ENCODE data around the gene FLT4. TPM values are rescaled to one million over a fixed set of nuclear protein-coding genes. Genes with fewer than 3 reads are reported as not detected.
A peak's percentile ranks its signal among the peaks of the same experiment; 100 is the strongest.

Gene FLT4
- total and polyA plus RNA-seq, 8 donors, result 0.79 to 6.8 (median 2.1) TPM

DNA sequence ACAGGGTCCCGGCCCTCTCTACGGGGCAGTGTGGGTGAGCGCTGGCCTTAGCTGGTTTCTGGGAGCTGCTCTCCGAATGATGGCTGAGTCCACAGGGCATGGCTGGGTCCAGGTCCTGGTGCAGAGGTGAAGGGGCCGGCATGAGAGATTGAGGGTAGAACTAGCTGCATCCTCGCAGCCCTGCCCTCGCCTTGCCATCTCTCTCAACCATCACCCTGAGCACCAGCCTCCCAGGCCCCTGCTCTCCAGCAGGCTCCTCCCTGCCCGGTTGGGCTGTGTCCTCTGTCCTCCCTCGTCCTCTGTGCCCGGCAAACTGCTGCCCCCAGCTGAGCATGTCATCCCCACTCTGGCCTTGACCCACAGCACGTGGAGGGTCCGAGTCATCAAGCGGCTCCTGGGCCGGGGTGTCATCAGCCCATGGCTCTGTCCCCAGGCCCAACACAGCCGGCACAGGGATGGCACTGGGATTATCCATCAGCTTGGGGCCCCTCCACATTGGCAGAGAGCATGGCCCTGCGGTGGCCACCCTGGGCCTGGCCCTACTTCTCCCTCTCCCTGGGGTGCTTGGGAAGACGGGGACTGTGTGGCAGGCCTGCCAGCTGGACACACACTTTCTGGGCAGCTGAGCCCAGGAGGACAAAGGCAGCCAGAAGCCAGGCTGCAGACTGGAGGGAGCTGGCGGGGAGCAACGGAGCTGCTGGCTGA lies 8.4 kb downstream of the FLT4 start:
- H3K4me3 ChIP-seq, result no peak overlapping the region
- TF ChIP-seq, protein P1, sequence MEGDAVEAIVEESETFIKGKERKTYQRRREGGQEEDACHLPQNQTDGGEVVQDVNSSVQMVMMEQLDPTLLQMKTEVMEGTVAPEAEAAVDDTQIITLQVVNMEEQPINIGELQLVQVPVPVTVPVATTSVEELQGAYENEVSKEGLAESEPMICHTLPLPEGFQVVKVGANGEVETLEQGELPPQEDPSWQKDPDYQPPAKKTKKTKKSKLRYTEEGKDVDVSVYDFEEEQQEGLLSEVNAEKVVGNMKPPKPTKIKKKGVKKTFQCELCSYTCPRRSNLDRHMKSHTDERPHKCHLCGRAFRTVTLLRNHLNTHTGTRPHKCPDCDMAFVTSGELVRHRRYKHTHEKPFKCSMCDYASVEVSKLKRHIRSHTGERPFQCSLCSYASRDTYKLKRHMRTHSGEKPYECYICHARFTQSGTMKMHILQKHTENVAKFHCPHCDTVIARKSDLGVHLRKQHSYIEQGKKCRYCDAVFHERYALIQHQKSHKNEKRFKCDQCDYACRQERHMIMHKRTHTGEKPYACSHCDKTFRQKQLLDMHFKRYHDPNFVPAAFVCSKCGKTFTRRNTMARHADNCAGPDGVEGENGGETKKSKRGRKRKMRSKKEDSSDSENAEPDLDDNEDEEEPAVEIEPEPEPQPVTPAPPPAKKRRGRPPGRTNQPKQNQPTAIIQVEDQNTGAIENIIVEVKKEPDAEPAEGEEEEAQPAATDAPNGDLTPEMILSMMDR (IDR thresholded peaks at IDR 0.05), result no peak
- intact Hi-C loops (cut with DNase I), result no loop called here
- no peak for FAIRE-seq
- H3K9me3 ChIP-seq, result no peaks in the 10 kb centered on the region
- WGBS, 2 donors, result 69 to 75% methylated on average over 19 of the region's 19 CpGs
- no peaks in the 10 kb centered on the region for H3K27me3 ChIP-seq
- peak in 2 of 6 donors; percentile 11 to 57 for DNase-seq
- H3K36me3 ChIP-seq, result no peaks in the 10 kb centered on the region
- H3K27ac ChIP-seq, result no peak overlapping the region
- H3K4me1 ChIP-seq, result no peaks in the 10 kb centered on the region
- ATAC-seq, result no peak

- Histone ChIP-seq H3K36me3 (no peaks in the 10 kb centered on the region), H3K9me3 (no peaks in the 10 kb centered on the region), H3K27me3 (no peaks in the 10 kb centered on the region), H3K4me1 (no peaks in the 10 kb centered on the region), H3K4me3 (no peak overlapping the region), H3K27ac (no peak overlapping the region)
- no peak for ATAC-seq
- DNase-seq, result peak in 1 of 6 donors; percentile 10
- TF ChIP-seq, protein P1 (IDR thresholded peaks at IDR 0.05), result no peak
- 58 to 61% methylated on average over 6 of the region's 6 CpGs for WGBS, 2 donors
- FAIRE-seq, result no peak
- intact Hi-C loops (cut with DNase I), result no loop called here
Observed at GRCh38 chr5:180640611-180640860, 8.9 kb downstream of the FLT4 start.

GRCh38 chr5:180639741-180640610 lies 9.4 kb downstream of the FLT4 start:
- intact Hi-C loops (cut with DNase I), result no loop called here
- 65 to 75% methylated on average over 23 to 27 of the region's 27 CpGs for WGBS, 2 donors
- Histone ChIP-seq H3K27me3 (no peaks in the 10 kb centered on the region), H3K9me3 (no peaks in the 10 kb centered on the region), H3K27ac (no peak overlapping the region), H3K4me1 (no peaks in the 10 kb centered on the region), H3K36me3 (no peaks in the 10 kb centered on the region), H3K4me3 (no peak overlapping the region)
- DNase-seq, result peak in 3 of 6 donors; percentile 8 to 68 (median 10)
- ATAC-seq, result no peak
- TF ChIP-seq, protein P1 (IDR thresholded peaks at IDR 0.05), result no peak
- no peak for FAIRE-seq

- intact Hi-C loops (cut with DNase I), result no loop called here
- H3K9me3 ChIP-seq, result no peaks in the 10 kb centered on the region
- no peak for ATAC-seq
- no peak for FAIRE-seq
- no peaks in the 10 kb centered on the region for H3K36me3 ChIP-seq
- WGBS, 2 donors, result 50 to 61% methylated on average over 3 of the region's 3 CpGs
- H3K27me3 ChIP-seq, result no peaks in the 10 kb centered on the region
- H3K4me1 ChIP-seq, result no peaks in the 10 kb centered on the region
- DNase-seq, result no peak
- no peak overlapping the region for H3K4me3 ChIP-seq
- H3K27ac ChIP-seq, result no peak overlapping the region
- TF ChIP-seq, protein P1 (IDR thresholded peaks at IDR 0.05), result no peak
Observed at GRCh38 chr5:180639287-180639686, 10.1 kb downstream of the FLT4 start.

Measured in pancreas (tissue), 10 donors.